ENCODE measurements around the gene THSD4. TPM values are rescaled to one million over a fixed set of nuclear protein-coding genes. Genes with fewer than 3 reads are reported as not detected.

THSD4 gene
- total and polyA plus RNA-seq, 2 of the 4 experiments (the other 2 are of a cell fraction), result 25.5 to 31.1 TPM

DNA sequence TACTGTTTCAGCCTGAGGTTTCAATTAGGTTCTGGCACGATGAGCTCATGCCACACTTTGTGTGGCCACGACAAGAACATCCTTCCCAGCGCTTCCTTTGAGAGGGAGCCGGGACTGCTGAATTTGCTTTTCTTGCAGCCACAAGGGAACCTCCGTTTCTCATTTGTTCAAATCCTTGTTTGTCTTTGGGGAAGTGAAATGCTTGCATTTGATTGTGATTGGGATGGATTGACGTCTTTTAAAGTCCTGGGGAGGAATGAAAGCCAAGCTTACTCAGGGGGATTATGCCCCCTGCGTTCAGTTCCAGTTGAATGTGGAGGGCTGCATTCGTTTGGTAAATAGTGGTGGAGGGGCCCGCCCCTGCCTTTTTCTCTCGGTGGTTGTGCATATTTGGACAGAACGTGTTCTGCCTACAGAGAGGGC lies 277.6 kb downstream of the THSD4 start:
- no peak overlapping the region for H3K23ac ChIP-seq (ENCODE audit: low read depth, low read length)
- no peak overlapping the region for H3K4me2 ChIP-seq (ENCODE audit: low read depth, low read length)
- ATAC-seq (ENCODE audit: low read depth), result no peak
- H2AK5ac ChIP-seq (ENCODE audit: low read depth, low read length), result no peak overlapping the region
- H3K4ac ChIP-seq (ENCODE audit: low read depth, low read length), result no peak overlapping the region
- H3K18ac ChIP-seq (ENCODE audit: low read depth, low read length), result no peak overlapping the region
- no peaks in the 10 kb centered on the region for H3K9me3 ChIP-seq (ENCODE audit: control insufficient read depth, insufficient read depth, low read length)
- peaks cover 9 to 19% of the 10 kb centered on the region in 2 experiments; a peak in 3 of 4 replicates for H3K79me1 ChIP-seq (ENCODE audit: low read depth in 1 of 2, low read length in 2 of 2)
- H2BK20ac ChIP-seq (ENCODE audit: low read depth, low read length), result no peak overlapping the region
- H3K56ac ChIP-seq (ENCODE audit: extremely low read depth, insufficient read depth, low read length), result no peak overlapping the region
- in situ Hi-C loops (cut with MboI; ENCODE audit: low sequenced_read_pairs), result no loop called here
- H2BK5ac ChIP-seq (ENCODE audit: low read depth, low read length, poor library complexity, severe bottlenecking), result no peak overlapping the region
- CTCF ChIA-PET, result no interaction called here
- H2BK120ac ChIP-seq (ENCODE audit: low read depth, low read length), result no peak overlapping the region
- H3K27ac ChIP-seq (ENCODE audit: insufficient read depth, low read length), result no peak overlapping the region
- H2AFZ ChIP-seq (replicated peaks; ENCODE audit: low read length, poor library complexity), result no peak overlapping the region
- intact Hi-C loops (cut with micrococcal nuclease), result no loop called here
- H3K4me1 ChIP-seq (ENCODE audit: control insufficient read depth, insufficient read depth, low read length), result peaks cover 8% of the 10 kb centered on the region
- H3K36me3 ChIP-seq (ENCODE audit: control insufficient read depth, insufficient read depth, low read length), result 0 out of 2 replicates have a peak, but pooled peaks cover 1% of the 10 kb centered on the region
- WGBS, 2 experiments (ENCODE audit: extremely low coverage in 2 of 2, insufficient read length in 1 of 2), result no CpG with 5 or more reads among the region's 11 CpGs
- no peak overlapping the region for H3K4me3 ChIP-seq (ENCODE audit: insufficient read depth, low read depth, low read length)
- dilution Hi-C loops (cut with HindIII; ENCODE audit: low sequenced_read_pairs, unreplicated experiment), result no loop called here
- H4K91ac ChIP-seq (ENCODE audit: insufficient read depth, low read depth, low read length), result no peak overlapping the region
- no peak overlapping the region for H4K8ac ChIP-seq (ENCODE audit: low read depth in 2 of 2, low read length in 2 of 2)
- peaks cover 6% of the 10 kb centered on the region for H3K9me1 ChIP-seq (ENCODE audit: insufficient read depth, low read length)
- POLR2A ChIA-PET (ENCODE audit: unreplicated experiment), result interaction anchor here (0.7 kb wide), 1 partner anchor 1734 kb away, joined by 3 read pairs; no protein-coding TSS in a partner anchor
- no peak overlapping the region for H3K9ac ChIP-seq (ENCODE audit: low read depth, low read length)
- no peak for TF ChIP-seq RFX5 (IDR thresholded peaks at IDR 0.05; ENCODE audit: low read depth, low read length)
- no peak for TF ChIP-seq CEBPB (IDR thresholded peaks at IDR 0.05; ENCODE audit: low read depth, low read length)
- TF ChIP-seq CHD1 (IDR thresholded peaks at IDR 0.05; ENCODE audit: low read depth, low read length), result no peak
- no peak for TF ChIP-seq FOS (IDR thresholded peaks at IDR 0.05; ENCODE audit: low read depth, low read length)
- no peak for TF ChIP-seq BHLHE40 (IDR thresholded peaks at IDR 0.05; ENCODE audit: low read depth, low read length)
- TF ChIP-seq MAZ (IDR thresholded peaks at IDR 0.05; ENCODE audit: borderline replicate concordance, low read depth, low read length), result no peak
- no peak for TF ChIP-seq RCOR1 (IDR thresholded peaks at IDR 0.05; ENCODE audit: insufficient replicate concordance, low read length)
- TF ChIP-seq, protein P1, sequence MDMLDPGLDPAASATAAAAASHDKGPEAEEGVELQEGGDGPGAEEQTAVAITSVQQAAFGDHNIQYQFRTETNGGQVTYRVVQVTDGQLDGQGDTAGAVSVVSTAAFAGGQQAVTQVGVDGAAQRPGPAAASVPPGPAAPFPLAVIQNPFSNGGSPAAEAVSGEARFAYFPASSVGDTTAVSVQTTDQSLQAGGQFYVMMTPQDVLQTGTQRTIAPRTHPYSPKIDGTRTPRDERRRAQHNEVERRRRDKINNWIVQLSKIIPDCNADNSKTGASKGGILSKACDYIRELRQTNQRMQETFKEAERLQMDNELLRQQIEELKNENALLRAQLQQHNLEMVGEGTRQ (IDR thresholded peaks at IDR 0.05; ENCODE audit: low read depth, low read length), result no peak
- no peak for TF ChIP-seq SMC3 (IDR thresholded peaks at IDR 0.05; ENCODE audit: low read depth, low read length)
- 0 out of 3 replicates have a peak overlapping the region, but pooled peaks have one; percentile 12 for H2BK15ac ChIP-seq (ENCODE audit: low read depth, low read length)
- no peaks in the 10 kb centered on the region for H3K27me3 ChIP-seq (ENCODE audit: control insufficient read depth, insufficient read depth, low read length)
- no peak overlapping the region for H4K5ac ChIP-seq (ENCODE audit: low read depth, low read length)
- no peaks in the 10 kb centered on the region for H4K20me1 ChIP-seq (ENCODE audit: insufficient read depth, low read length)
- no peak overlapping the region for H3K14ac ChIP-seq (replicated peaks; ENCODE audit: low read depth, low read length)
- no peak overlapping the region for H2AK9ac ChIP-seq (replicated peaks; ENCODE audit: low read depth, low read length, poor library complexity)
- no peak for DNase-seq
- no TSS peak for BruUV-seq (replicated peaks)

Data from IMR-90 (cell line).